Panc1 (cell line): ENCODE data around the gene VPS26A. TPM values are rescaled to one million over a fixed set of nuclear protein-coding genes. Genes with fewer than 3 reads are reported as not detected.

Experiments used
- ATAC-seq: fragments of 200-7000 bp; cut with Tn5 transposase; 2 replicates; pipeline ENCODE4 v1.9.1; 2020; ENCODE audit warnings: mild to moderate bottlenecking, moderate library complexity
- BruUV-seq: library from RNA; stranded (reverse); fragments of 400-500 nt; replicated peaks from 2 replicates; lab custom pipeline; 2021; lab: Mats Ljungman, UMichigan
- CTCF ChIA-PET: fragments of 300-600 bp; sonication (Branson Sonifier 250); formaldehyde crosslinking; loops from one replicate; lab custom pipeline; 2022; ENCODE audit warnings: antibody characterized with exemption; lab: Charles Lee
- POLR2A ChIA-PET: fragments of 300-600 bp; sonication (Branson Sonifier 250); formaldehyde crosslinking; loops from one replicate; lab custom pipeline; 2022; ENCODE audit warnings: antibody characterized with exemption; lab: Charles Lee
- DNase-seq: peaks from one replicate; pipeline ENCODE4 v3.0.0-alpha.2; 2010; ENCODE audit warnings: low read depth, low spot score
- H3K27ac ChIP-seq: 2 replicates; pipeline ENCODE4 v1.5.1; 2011; ENCODE audit warnings: mild to moderate bottlenecking, low read length, inconsistent platforms
- H3K27me3 ChIP-seq: fragments of 200-500 bp; sonication (Bioruptor generic); 2 replicates; pipeline ENCODE4 v1.6.0; 2014; ENCODE audit warnings: low read length, inconsistent platforms; ENCODE audit not compliant: control insufficient read depth, insufficient read depth
- H3K36me3 ChIP-seq: fragments of 200-500 bp; sonication (Bioruptor generic); 2 replicates; pipeline ENCODE4 v1.5.1; 2014; ENCODE audit warnings: inconsistent platforms, mild to moderate bottlenecking, low read length, moderate library complexity; ENCODE audit not compliant: control insufficient read depth, insufficient read depth
- H3K4me1 ChIP-seq: 2 replicates; pipeline ENCODE4 v1.5.1; 2011; ENCODE audit warnings: inconsistent platforms, mild to moderate bottlenecking, low read length, moderate library complexity; ENCODE audit not compliant: control insufficient read depth, insufficient read depth
- H3K4me3 ChIP-seq, 2 experiments: 2 replicates each; pipeline ENCODE4 v1.5.1; 2011 to 2012; ENCODE audit warnings: low read depth in 2 of 2, low read length in 2 of 2, mild to moderate bottlenecking in 2 of 2, inconsistent platforms in 1 of 2, moderate library complexity in 1 of 2
- H3K9me3 ChIP-seq: fragments of 200-500 bp; sonication (Bioruptor generic); 2 replicates; pipeline ENCODE4 v1.5.1; 2014; ENCODE audit warnings: low read depth, mild to moderate bottlenecking, inconsistent platforms, low read length, moderate library complexity; ENCODE audit not compliant: control insufficient read depth, insufficient read depth
- CTCF ChIP-seq: fragments of 450-650 bp; IDR thresholded peaks from 2 replicates; pipeline ENCODE4 v1.5.1; 2017; ENCODE audit warnings: mild to moderate bottlenecking
- POLR2AphosphoS5 ChIP-seq: IDR thresholded peaks from 2 replicates; pipeline ENCODE4 v1.6.1; 2012; ENCODE audit warnings: mild to moderate bottlenecking, low read depth, low read length, moderate library complexity
- REST ChIP-seq, 2 experiments: IDR thresholded peaks; 2 replicates each; pipeline ENCODE4 v1.6.1; 2011 to 2012; ENCODE audit warnings: low read depth in 2 of 2, control low read depth in 1 of 2, low read length in 1 of 2, mild to moderate bottlenecking in 1 of 2, moderate library complexity in 1 of 2; ENCODE audit not compliant: insufficient read depth in 1 of 2
- SIN3A ChIP-seq: IDR thresholded peaks from 2 replicates; pipeline ENCODE4 v1.6.1; 2012; ENCODE audit warnings: low read depth, mild to moderate bottlenecking, low read length, moderate library complexity, borderline replicate concordance; ENCODE audit not compliant: insufficient read depth
- TCF7L2 ChIP-seq: IDR thresholded peaks from 2 replicates; pipeline ENCODE4 v1.6.1; 2011; ENCODE audit warnings: mild to moderate bottlenecking, low read depth, low read length, inconsistent platforms
- in situ Hi-C: cut with HindIII; loops from 2 replicates; pipeline ENCODE4 v1.10.0; 2016; ENCODE audit warnings: low sequenced_read_pairs, low pct_unique_long_range_greater_than_20kb
- intact Hi-C: fragments of 100-400 bp; cut with micrococcal nuclease; formaldehyde crosslinking; loops from one replicate; pipeline ENCODE4 v1.10.0; 2022; ENCODE audit not compliant: unreplicated experiment
- total RNA-seq: library from RNA; stranded (reverse); gene quantifications from one replicate; pipeline ENCODE4 v1.2.1, GENCODE V29; 2021; ENCODE audit not compliant: unreplicated experiment

The VPS26A gene
- total RNA-seq, 1 experiment from 2014 or later: 88.9 TPM

GRCh38 chr10:69153227-69153626, 29.2 kb downstream of the VPS26A start:
- ChIA-PET CTCF (no interaction called here), POLR2A (no interaction called here)
- TF ChIP-seq SIN3A: no peak
- TF ChIP-seq TCF7L2: no peak
- no peak for TF ChIP-seq REST (IDR thresholded peaks at IDR 0.05; ENCODE audit: insufficient read depth in 1 of 2, low read depth in 2 of 2, low read length in 1 of 2)
- no peak for TF ChIP-seq CTCF
- no peak for TF ChIP-seq POLR2AphosphoS5
- in situ Hi-C loops: no loop called here
- ATAC-seq (no peak; the same call in 1 of the 2 replicates), DNase-seq (no peak)
- no TSS peak for BruUV-seq
- H3K9me3 ChIP-seq: no peaks in the 10 kb centered on the region
- no peak overlapping the region for H3K4me3 ChIP-seq
- H3K36me3 ChIP-seq: peaks cover 9% of the 10 kb centered on the region
- no peak overlapping the region for H3K27ac ChIP-seq
- no peaks in the 10 kb centered on the region for H3K27me3 ChIP-seq
- H3K4me1 ChIP-seq: no peaks in the 10 kb centered on the region
- intact Hi-C loops: no loop called here

GRCh38 chr10:69160809-69161241, 36.8 kb downstream of the VPS26A start:
- Histone ChIP-seq H3K4me3 (no peak overlapping the region), H3K27me3 (no peaks in the 10 kb centered on the region), H3K27ac (no peak overlapping the region), H3K9me3 (no peaks in the 10 kb centered on the region), H3K36me3 (peaks cover 11% of the 10 kb centered on the region), H3K4me1 (no peaks in the 10 kb centered on the region)
- no TSS peak for BruUV-seq
- ChIA-PET CTCF (no interaction called here), POLR2A (no interaction called here)
- no peak for DNase-seq
- peak; percentile 58 for ATAC-seq
- no peak for TF ChIP-seq TCF7L2
- no peak for TF ChIP-seq CTCF
- TF ChIP-seq REST (IDR thresholded peaks at IDR 0.05; ENCODE audit: insufficient read depth in 1 of 2, low read depth in 2 of 2, low read length in 1 of 2): no peak
- TF ChIP-seq POLR2AphosphoS5: no peak
- no peak for TF ChIP-seq SIN3A
- intact Hi-C loops (no loop called here), in situ Hi-C loops (no loop called here)
